HG03097 (cell line): ENCODE measurements around the gene ATRN.

Experiments used
- ATAC-seq: cut with Tn5 transposase; IDR thresholded peaks from one replicate; pipeline ENCODE4 v1.9.1; 2021; ENCODE audit not compliant: unreplicated experiment, low FRiP score

Gene ATRN

GRCh38 chr20:3616250-3616649, 145.4 kb downstream of the ATRN start:
- no peak for ATAC-seq

GRCh38 chr20:3621111-3621510, 150.3 kb downstream of the ATRN start:
- no peak for ATAC-seq

- no peak for ATAC-seq
Observed at GRCh38 chr20:3622406-3622805, 151.6 kb downstream of the ATRN start.

GRCh38 chr20:3627476-3627875, 156.7 kb downstream of the ATRN start:
- no peak for ATAC-seq

GRCh38 chr20:3628502-3629314, 157.9 kb downstream of the ATRN start:
- ATAC-seq: no peak

- no peak for ATAC-seq
Observed at GRCh38 chr20:3629893-3630292, 159.1 kb downstream of the ATRN start.

GRCh38 chr20:3630429-3630828, 159.6 kb downstream of the ATRN start:
- no peak for ATAC-seq

- ATAC-seq: no peak
Observed at GRCh38 chr20:3631534-3631933, 160.7 kb downstream of the ATRN start.

GRCh38 chr20:3632311-3633004, 161.6 kb downstream of the ATRN start:
- ATAC-seq: no peak

- ATAC-seq: no peak
Observed at GRCh38 chr20:3633913-3634478, 163.2 kb downstream of the ATRN start.

GRCh38 chr20:3635346-3635745, 164.5 kb downstream of the ATRN start:
- no peak for ATAC-seq

GRCh38 chr20:3640259-3640658, 169.4 kb downstream of the ATRN start:
- ATAC-seq: no peak

GRCh38 chr20:3645309-3646066, 174.7 kb downstream of the ATRN start:
- ATAC-seq: no peak

GRCh38 chr20:3646067-3646440, 175.2 kb downstream of the ATRN start:
- ATAC-seq: no peak

GRCh38 chr20:3646651-3647050, 175.8 kb downstream of the ATRN start:
- no peak for ATAC-seq

- ATAC-seq: no peak
Observed at GRCh38 chr20:3647473-3647872, 176.7 kb downstream of the ATRN start.

- ATAC-seq: no peak
Observed at GRCh38 chr20:3648951-3649350, 178.1 kb downstream of the ATRN start.

- ATAC-seq: no peak
Observed at GRCh38 chr20:3651204-3651962, 180.6 kb downstream of the ATRN start.

- no peak for ATAC-seq
Observed at GRCh38 chr20:3652221-3652620, 181.4 kb downstream of the ATRN start.
